Neural crest cell (in vitro differentiated cells): Measurements from ENCODE around the gene WDR1. TPM values are rescaled to one million over a fixed set of nuclear protein-coding genes. Genes with fewer than 3 reads are reported as not detected.

ENCODE experiments used
- DNase-seq: peaks from one replicate; pipeline ENCODE4 v3.0.0; 2021; ENCODE audit warnings: low read depth, mixed read lengths, low spot score
- H3K27ac Mint-ChIP-seq: one replicate; pipeline ENCODE4 v1.8.0; 2021; ENCODE audit warnings: mild to moderate bottlenecking, mixed read lengths; ENCODE audit not compliant: unreplicated experiment
- H3K27me3 Mint-ChIP-seq: 2 replicates; pipeline ENCODE4 v1.8.0; 2021; ENCODE audit warnings: low read depth, mild to moderate bottlenecking, mixed read lengths
- H3K36me3 Mint-ChIP-seq: 2 replicates; pipeline ENCODE4 v1.8.0; 2021; ENCODE audit warnings: low read depth, mild to moderate bottlenecking, mixed read lengths
- H3K4me1 Mint-ChIP-seq: 2 replicates; pipeline ENCODE4 v1.8.0; 2021; ENCODE audit warnings: mixed read lengths
- H3K4me3 Mint-ChIP-seq: one replicate; pipeline ENCODE4 v1.8.0; 2021; ENCODE audit warnings: mild to moderate bottlenecking, mixed read lengths
- H3K9me3 Mint-ChIP-seq: 2 replicates; pipeline ENCODE4 v1.8.0; 2021; ENCODE audit warnings: mixed read lengths
- CTCF ChIP-seq: fragments of 200-600 bp; sonication (generic); conservative IDR thresholded peaks from 2 replicates; pipeline ENCODE4 v1.5.0; 2021; ENCODE audit warnings: antibody characterized with exemption, mild to moderate bottlenecking
- microRNA-seq: library from miRNA; unstranded; fragments of <30 nt; microRNA quantifications from one replicate; pipeline ENCODE4, GENCODE V29; 2020
- total RNA-seq: library from RNA; stranded (reverse); gene quantifications from 2 replicates; pipeline ENCODE4 v1.2.1, GENCODE V29; 2021

Gene WDR1
- total RNA-seq, 1 donor from 2014 or later, result 154 TPM

GRCh38 chr4:10030972-10031667, 85.5 kb downstream of the WDR1 start:
- no peak for TF ChIP-seq CTCF
- H3K36me3 Mint-ChIP-seq, result no peaks in the 10 kb centered on the region
- H3K27me3 Mint-ChIP-seq, result no peaks in the 10 kb centered on the region
- H3K9me3 Mint-ChIP-seq, result no peaks in the 10 kb centered on the region
- peak; percentile 21 for DNase-seq
- H3K4me1 Mint-ChIP-seq, result peaks cover 60% of the 10 kb centered on the region
- H3K27ac Mint-ChIP-seq, result peak overlapping the region; percentile 86
- peak overlapping the region; percentile 60 for H3K4me3 Mint-ChIP-seq

- H3K27me3 Mint-ChIP-seq, result no peaks in the 10 kb centered on the region
- H3K36me3 Mint-ChIP-seq, result no peaks in the 10 kb centered on the region
- H3K9me3 Mint-ChIP-seq, result no peaks in the 10 kb centered on the region
- no peak overlapping the region for H3K27ac Mint-ChIP-seq
- peaks cover 73% of the 10 kb centered on the region for H3K4me1 Mint-ChIP-seq
- no peak overlapping the region for H3K4me3 Mint-ChIP-seq
- no peak for TF ChIP-seq CTCF
- DNase-seq, result no peak
Measured at GRCh38 chr4:10029403-10029802, 87.2 kb downstream of the WDR1 start.

- H3K36me3 Mint-ChIP-seq, result no peaks in the 10 kb centered on the region
- H3K27ac Mint-ChIP-seq, result peak overlapping the region; percentile 81
- H3K9me3 Mint-ChIP-seq, result no peaks in the 10 kb centered on the region
- H3K27me3 Mint-ChIP-seq, result no peaks in the 10 kb centered on the region
- H3K4me1 Mint-ChIP-seq, result peaks cover 76% of the 10 kb centered on the region
- DNase-seq, result no peak
- H3K4me3 Mint-ChIP-seq, result no peak overlapping the region
- TF ChIP-seq CTCF, result no peak
Measured at GRCh38 chr4:10028910-10029309, 87.7 kb downstream of the WDR1 start.

GRCh38 chr4:10026485-10026884, 90.1 kb downstream of the WDR1 start:
- Mint-ChIP-seq H3K9me3 (no peaks in the 10 kb centered on the region), H3K4me1 (peaks cover 64% of the 10 kb centered on the region), H3K36me3 (no peaks in the 10 kb centered on the region), H3K27ac (no peak overlapping the region), H3K27me3 (no peaks in the 10 kb centered on the region), H3K4me3 (no peak overlapping the region)
- TF ChIP-seq CTCF, result no peak
- no peak for DNase-seq

GRCh38 chr4:10025230-10025806, 91.3 kb downstream of the WDR1 start:
- H3K4me1 Mint-ChIP-seq, result peaks cover 52% of the 10 kb centered on the region
- H3K4me3 Mint-ChIP-seq, result no peak overlapping the region
- DNase-seq, result no peak
- no peaks in the 10 kb centered on the region for H3K9me3 Mint-ChIP-seq
- H3K27ac Mint-ChIP-seq, result no peak overlapping the region
- TF ChIP-seq CTCF, result no peak
- no peaks in the 10 kb centered on the region for H3K36me3 Mint-ChIP-seq
- H3K27me3 Mint-ChIP-seq, result no peaks in the 10 kb centered on the region

Small RNAs within 50 kb of the gene (microRNA-seq; reads per million reads assigned to microRNA genes)
- gene MIR3138, result 9.5 reads per million, percentile 17 among the genes with 10 or more reads in this experiment

Other genes starting within 250 kb of the WDR1 start
- 0.26 TPM in 1 of 2 replicates, not detected in the other for gene SLC2A9, start 95.3 kb downstream of the WDR1 start, total RNA-seq